Frontal cortex (tissue), 4 donors: ENCODE measurements around the gene RUNDC1. TPM values are rescaled to one million over a fixed set of nuclear protein-coding genes. Genes with fewer than 3 reads are reported as not detected.

ENCODE experiments used
- DNase-seq, 2 donors: peaks; one replicate each; pipeline ENCODE4 v3.0.0; 2012; ENCODE audit warnings: low spot score in 2 of 2
- FAIRE-seq: peaks from 2 replicates; lab custom pipeline; 2012; peaks lifted over from hg19 to GRCh38; lab: Jason Lieb, UNC
- total RNA-seq: library from RNA; depleted of rRNA; stranded (reverse); fragments of >200 nt; gene quantifications from one replicate; pipeline ENCODE4 v1.2.3, GENCODE V29; 2014
- donor health status: control.
- donor health status: control.
- donor health status: control.

RUNDC1 gene
- total RNA-seq, 1 donor from 2014 or later = 14.3 TPM

- FAIRE-seq (no peak), DNase-seq (no peak)
Observed at GRCh38 chr17:43016216-43016615, 35.9 kb downstream of the RUNDC1 start.

- no peak for FAIRE-seq
Observed at GRCh38 chr17:43018008-43018853, 37.9 kb downstream of the RUNDC1 start.

GRCh38 chr17:43018932-43019331, 38.6 kb downstream of the RUNDC1 start:
- DNase-seq (no peak), FAIRE-seq (no peak)

More at GRCh38 chr17:43018008-43018853, 37.9 kb downstream of the RUNDC1 start:
- DNase-seq = no peak

GRCh38 chr17:43019418-43019817, 39.1 kb downstream of the RUNDC1 start:
- DNase-seq = no peak
- no peak for FAIRE-seq

- no peak for DNase-seq
- FAIRE-seq = no peak
Observed at GRCh38 chr17:43020030-43020621, 39.8 kb downstream of the RUNDC1 start.

GRCh38 chr17:43020789-43021740, 40.7 kb downstream of the RUNDC1 start:
- FAIRE-seq (no peak), DNase-seq (peak; percentile 64 to 68)

- DNase-seq (peak; percentile 85 to 87), FAIRE-seq (no peak)
Observed at GRCh38 chr17:43021741-43022512, 41.6 kb downstream of the RUNDC1 start, which contains the start of gene VAT1. Gene VAT1, minus strand, starts transcription at chr17:43022385. Its CDS starts 63 bp downstream, at chr17:43022322.

GRCh38 chr17:43024407-43025289, 44.3 kb downstream of the RUNDC1 start, which contains the start of gene RND2:
Gene RND2, plus strand, starts transcription at chr17:43025231. Its CDS starts 117 bp downstream, at chr17:43025348.
- DNase-seq = peak; percentile 92 to 93
- no peak for FAIRE-seq

GRCh38 chr17:43025290-43025657, 44.9 kb downstream of the RUNDC1 start:
- no peak for FAIRE-seq

GRCh38 chr17:43025766-43026537, 45.6 kb downstream of the RUNDC1 start:
- no peak for DNase-seq
- no peak for FAIRE-seq

More at GRCh38 chr17:43025290-43025657, 44.9 kb downstream of the RUNDC1 start:
- no peak for DNase-seq

GRCh38 chr17:43026595-43026994, 46.2 kb downstream of the RUNDC1 start:
- FAIRE-seq (no peak), DNase-seq (no peak)

GRCh38 chr17:43027091-43028032, 47.0 kb downstream of the RUNDC1 start:
- FAIRE-seq = no peak
- DNase-seq = no peak

GRCh38 chr17:43028221-43028861, 48.0 kb downstream of the RUNDC1 start:
- FAIRE-seq = no peak
- no peak for DNase-seq

GRCh38 chr17:43030137-43030767, 49.9 kb downstream of the RUNDC1 start:
- no peak for FAIRE-seq
- peak in 1 of 2 donors; percentile 35 for DNase-seq

GRCh38 chr17:43031666-43032065, 51.3 kb downstream of the RUNDC1 start:
- no peak for FAIRE-seq
- no peak for DNase-seq
